OCI-LY7 (cell line): ENCODE data around the gene SMYD3.

Experiments
- EZH2phosphoT487 ChIP-seq: fragments of 200-600 bp; sonication (generic); IDR thresholded peaks from 2 replicates; pipeline ENCODE4 v1.6.1; 2018; ENCODE audit warnings: low read depth, borderline replicate concordance, mild to moderate bottlenecking, mixed run types, antibody characterized with exemption, low read length, moderate library complexity, mixed read lengths
- TF ChIP-seq, protein P1 (sequence below): fragments of 200-600 bp; sonication (generic); conservative IDR thresholded peaks from 2 replicates; pipeline ENCODE4 v1.5.1; 2014; ENCODE audit warnings: mild to moderate bottlenecking, antibody characterized with exemption, low read length, moderate library complexity, mixed read lengths

- TF ChIP-seq, protein P1, sequence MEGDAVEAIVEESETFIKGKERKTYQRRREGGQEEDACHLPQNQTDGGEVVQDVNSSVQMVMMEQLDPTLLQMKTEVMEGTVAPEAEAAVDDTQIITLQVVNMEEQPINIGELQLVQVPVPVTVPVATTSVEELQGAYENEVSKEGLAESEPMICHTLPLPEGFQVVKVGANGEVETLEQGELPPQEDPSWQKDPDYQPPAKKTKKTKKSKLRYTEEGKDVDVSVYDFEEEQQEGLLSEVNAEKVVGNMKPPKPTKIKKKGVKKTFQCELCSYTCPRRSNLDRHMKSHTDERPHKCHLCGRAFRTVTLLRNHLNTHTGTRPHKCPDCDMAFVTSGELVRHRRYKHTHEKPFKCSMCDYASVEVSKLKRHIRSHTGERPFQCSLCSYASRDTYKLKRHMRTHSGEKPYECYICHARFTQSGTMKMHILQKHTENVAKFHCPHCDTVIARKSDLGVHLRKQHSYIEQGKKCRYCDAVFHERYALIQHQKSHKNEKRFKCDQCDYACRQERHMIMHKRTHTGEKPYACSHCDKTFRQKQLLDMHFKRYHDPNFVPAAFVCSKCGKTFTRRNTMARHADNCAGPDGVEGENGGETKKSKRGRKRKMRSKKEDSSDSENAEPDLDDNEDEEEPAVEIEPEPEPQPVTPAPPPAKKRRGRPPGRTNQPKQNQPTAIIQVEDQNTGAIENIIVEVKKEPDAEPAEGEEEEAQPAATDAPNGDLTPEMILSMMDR = no peak
- no peak for TF ChIP-seq EZH2phosphoT487
Observed at GRCh38 chr1:245798349-245798711, 708.7 kb downstream of the SMYD3 start.
